G401 (cell line): ENCODE measurements around the gene KAT2A. TPM values are rescaled to one million over a fixed set of nuclear protein-coding genes. Genes with fewer than 3 reads are reported as not detected.
A peak's percentile ranks its signal among the peaks of the same experiment; 100 is the strongest.

ENCODE experiments used
- DNase-seq: peaks from one replicate; pipeline ENCODE4 v3.0.0-alpha.2; 2015; ENCODE audit warnings: low spot score
- in situ Hi-C: cut with HindIII; loops from 2 replicates; pipeline ENCODE4 v1.10.0; 2016; ENCODE audit warnings: low sequenced_read_pairs, mixed read lengths
- total RNA-seq: library from RNA; depleted of rRNA; stranded (reverse); fragments of >200 nt; shearing (Covaris generic); gene quantifications from 2 replicates; pipeline ENCODE4 v1.2.3, GENCODE V29; 2014; rRNA removed

KAT2A gene
- total RNA-seq, 1 experiment from 2014 or later, result 28.6 TPM

- no peak for DNase-seq
- in situ Hi-C loops, result no loop called here
Measured at GRCh38 chr17:42072323-42073187, 48.6 kb downstream of the KAT2A start.

- in situ Hi-C loops, result no loop called here
- no peak for DNase-seq
Measured at GRCh38 chr17:42071810-42072209, 49.4 kb downstream of the KAT2A start.

GRCh38 chr17:42068979-42069378 is 52.2 kb downstream of the KAT2A start:
- no peak for DNase-seq
- in situ Hi-C loops, result no loop called here

GRCh38 chr17:42067371-42068091 is 53.6 kb downstream of the KAT2A start:
- in situ Hi-C loops, result no loop called here
- peak; percentile 50 for DNase-seq

GRCh38 chr17:42065201-42065600 is 56.0 kb downstream of the KAT2A start:
- in situ Hi-C loops, result no loop called here
- no peak for DNase-seq

Other genes starting within 250 kb of the KAT2A start
- gene ACLY, start 202.4 kb downstream of the KAT2A start, total RNA-seq, result 193 and 255 TPM in 2 replicates
- 1.7 TPM in 1 of 2 replicates, not detected in the other for gene ODAD4, start 190.8 kb downstream of the KAT2A start, total RNA-seq
- gene CNP, start 154.6 kb downstream of the KAT2A start, total RNA-seq, result 55.4 and 76.7 TPM in 2 replicates
- gene DNAJC7, start 103.9 kb downstream of the KAT2A start, total RNA-seq, result 148 and 158 TPM in 2 replicates
- 42.6 and 65.5 TPM in 2 replicates for gene NKIRAS2, start 101.3 kb downstream of the KAT2A start, total RNA-seq
- 1.7 and 2.3 TPM in 2 replicates for gene C17orf113, start 70.8 kb downstream of the KAT2A start, total RNA-seq
- 1.8 and 1.9 TPM in 2 replicates for gene ZNF385C, start 22.9 kb downstream of the KAT2A start, total RNA-seq
- 2.4 and 6.5 TPM in 2 replicates for gene DHX58, start 8.7 kb downstream of the KAT2A start, total RNA-seq
- gene HSPB9, start 1.4 kb upstream of the KAT2A start, total RNA-seq, result not detected in 2 replicates
- gene RAB5C, start 33.6 kb upstream of the KAT2A start, total RNA-seq, result 130 and 145 TPM in 2 replicates
- not detected in 2 replicates for gene KCNH4, start 59.8 kb upstream of the KAT2A start, total RNA-seq
- gene HCRT, start 64.1 kb upstream of the KAT2A start, total RNA-seq, result not detected in 2 replicates
- 1.1 and 1.4 TPM in 2 replicates for gene GHDC, start 73.1 kb upstream of the KAT2A start, total RNA-seq
- gene STAT5B, start 155.0 kb upstream of the KAT2A start, total RNA-seq, result 10.4 and 15.8 TPM in 2 replicates
- gene STAT5A, start 167.1 kb upstream of the KAT2A start, total RNA-seq, result 0.18 and 0.31 TPM in 2 replicates